ENCODE results near the gene PCP4L1. TPM values are rescaled to one million over a fixed set of nuclear protein-coding genes. Genes with fewer than 3 reads are reported as not detected.

Gene PCP4L1
- total RNA-seq, 2 donors from 2014 or later = 7.6 to 10.1 TPM

DNA sequence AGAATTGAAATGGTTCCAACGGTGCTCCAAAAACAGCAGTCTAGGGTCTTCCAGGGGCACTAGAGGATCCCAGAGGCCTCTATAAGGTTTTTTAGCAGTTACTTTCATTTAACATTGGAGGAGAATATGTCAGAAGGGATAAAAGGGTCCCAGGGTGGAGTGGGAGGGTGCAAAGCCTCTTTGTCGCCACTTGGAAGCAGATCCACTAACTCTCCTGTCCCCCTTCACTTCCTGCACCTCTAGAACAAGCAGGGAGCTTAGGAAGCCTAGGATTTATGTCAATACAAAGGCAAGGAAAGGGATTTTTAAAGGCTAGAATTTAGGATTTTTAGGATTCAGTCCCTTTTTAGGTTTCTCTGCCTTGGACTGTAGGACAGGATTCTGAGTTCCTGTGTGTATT is 8.3 kb downstream of the PCP4L1 start:
- TF ChIP-seq, protein P1, sequence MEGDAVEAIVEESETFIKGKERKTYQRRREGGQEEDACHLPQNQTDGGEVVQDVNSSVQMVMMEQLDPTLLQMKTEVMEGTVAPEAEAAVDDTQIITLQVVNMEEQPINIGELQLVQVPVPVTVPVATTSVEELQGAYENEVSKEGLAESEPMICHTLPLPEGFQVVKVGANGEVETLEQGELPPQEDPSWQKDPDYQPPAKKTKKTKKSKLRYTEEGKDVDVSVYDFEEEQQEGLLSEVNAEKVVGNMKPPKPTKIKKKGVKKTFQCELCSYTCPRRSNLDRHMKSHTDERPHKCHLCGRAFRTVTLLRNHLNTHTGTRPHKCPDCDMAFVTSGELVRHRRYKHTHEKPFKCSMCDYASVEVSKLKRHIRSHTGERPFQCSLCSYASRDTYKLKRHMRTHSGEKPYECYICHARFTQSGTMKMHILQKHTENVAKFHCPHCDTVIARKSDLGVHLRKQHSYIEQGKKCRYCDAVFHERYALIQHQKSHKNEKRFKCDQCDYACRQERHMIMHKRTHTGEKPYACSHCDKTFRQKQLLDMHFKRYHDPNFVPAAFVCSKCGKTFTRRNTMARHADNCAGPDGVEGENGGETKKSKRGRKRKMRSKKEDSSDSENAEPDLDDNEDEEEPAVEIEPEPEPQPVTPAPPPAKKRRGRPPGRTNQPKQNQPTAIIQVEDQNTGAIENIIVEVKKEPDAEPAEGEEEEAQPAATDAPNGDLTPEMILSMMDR (IDR thresholded peaks at IDR 0.05) = no peak
- TF ChIP-seq POLR2AphosphoS5 (IDR thresholded peaks at IDR 0.05) = no peak
- TF ChIP-seq POLR2A (IDR thresholded peaks at IDR 0.05) = no peak
- Histone ChIP-seq H3K36me3 (no peaks in the 10 kb centered on the region), H3K27me3 (replicated peaks; ENCODE audit: insufficient read depth) (no peaks in the 10 kb centered on the region), H3K4me3 (no peak overlapping the region), H3K4me1 (replicated peaks) (no peaks in the 10 kb centered on the region), H3K9me3 (no peaks in the 10 kb centered on the region), H3K27ac (no peak overlapping the region)
- intact Hi-C loops (cut with DNase I) = no loop called here
- 58% methylated on average over 2 of the region's 2 CpGs for WGBS
- no peak for DNase-seq (ENCODE audit: low spot score)

DNA sequence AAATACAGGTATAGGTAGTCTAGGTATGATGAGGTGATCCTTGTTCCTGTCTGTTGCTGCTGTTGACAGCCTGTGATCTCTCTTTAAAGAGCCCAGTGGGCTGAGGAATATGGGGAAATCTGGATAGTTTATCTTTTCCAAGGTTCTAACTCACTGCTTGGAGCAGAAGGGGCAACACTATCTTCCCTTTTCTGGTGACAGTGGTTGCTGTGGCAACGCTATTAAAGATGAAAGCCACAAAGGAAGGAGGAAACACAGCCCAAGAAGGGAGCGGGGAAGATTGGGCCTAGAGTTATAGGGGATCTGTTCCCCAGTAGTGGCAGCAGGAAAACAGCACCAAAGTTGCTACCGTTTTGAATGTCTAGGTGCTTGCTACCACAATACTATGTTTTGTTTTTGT is 8.8 kb downstream of the PCP4L1 start:
- H3K4me3 ChIP-seq = no peak overlapping the region
- H3K9me3 ChIP-seq = no peaks in the 10 kb centered on the region
- no peaks in the 10 kb centered on the region for H3K4me1 ChIP-seq (replicated peaks)
- intact Hi-C loops (cut with DNase I) = no loop called here
- no peaks in the 10 kb centered on the region for H3K36me3 ChIP-seq
- DNase-seq (ENCODE audit: low spot score) = no peak
- 61% methylated on average over 3 of the region's 3 CpGs for WGBS
- no peaks in the 10 kb centered on the region for H3K27me3 ChIP-seq (replicated peaks; ENCODE audit: insufficient read depth)
- H3K27ac ChIP-seq = no peak overlapping the region
- no peak for TF ChIP-seq POLR2AphosphoS5 (IDR thresholded peaks at IDR 0.05)
- TF ChIP-seq, protein P1 (IDR thresholded peaks at IDR 0.05) = no peak
- TF ChIP-seq POLR2A (IDR thresholded peaks at IDR 0.05) = no peak

DNA sequence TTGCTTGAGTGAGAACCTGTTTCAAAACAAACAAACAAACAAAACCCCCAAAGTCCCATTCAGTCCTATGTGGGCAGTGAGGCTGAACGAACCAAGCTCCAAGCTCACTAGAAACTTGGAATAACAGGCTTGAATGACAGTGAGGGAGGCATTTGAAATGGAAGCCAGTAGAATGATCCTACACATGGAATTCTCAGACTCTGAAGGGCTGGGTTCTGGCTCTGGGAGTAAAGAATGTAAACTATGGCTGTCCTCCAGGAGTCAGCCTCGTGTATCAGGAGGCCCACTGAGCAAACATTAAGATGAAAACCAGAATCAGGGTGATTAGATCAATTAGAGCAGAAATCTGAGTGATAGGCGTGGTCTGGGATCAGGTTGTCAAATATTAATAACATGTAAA is 14.9 kb downstream of the PCP4L1 start:
- no peak for TF ChIP-seq POLR2A (IDR thresholded peaks at IDR 0.05)
- no peak for TF ChIP-seq POLR2AphosphoS5 (IDR thresholded peaks at IDR 0.05)
- TF ChIP-seq, protein P1 (IDR thresholded peaks at IDR 0.05) = no peak
- no peak overlapping the region for H3K4me3 ChIP-seq
- no peaks in the 10 kb centered on the region for H3K36me3 ChIP-seq
- H3K4me1 ChIP-seq (replicated peaks) = no peaks in the 10 kb centered on the region
- intact Hi-C loops (cut with DNase I) = no loop called here
- H3K9me3 ChIP-seq = no peaks in the 10 kb centered on the region
- DNase-seq (ENCODE audit: low spot score) = no peak
- no peaks in the 10 kb centered on the region for H3K27me3 ChIP-seq (replicated peaks; ENCODE audit: insufficient read depth)
- no peak overlapping the region for H3K27ac ChIP-seq
- 56% methylated on average over 3 of the region's 3 CpGs for WGBS

DNA sequence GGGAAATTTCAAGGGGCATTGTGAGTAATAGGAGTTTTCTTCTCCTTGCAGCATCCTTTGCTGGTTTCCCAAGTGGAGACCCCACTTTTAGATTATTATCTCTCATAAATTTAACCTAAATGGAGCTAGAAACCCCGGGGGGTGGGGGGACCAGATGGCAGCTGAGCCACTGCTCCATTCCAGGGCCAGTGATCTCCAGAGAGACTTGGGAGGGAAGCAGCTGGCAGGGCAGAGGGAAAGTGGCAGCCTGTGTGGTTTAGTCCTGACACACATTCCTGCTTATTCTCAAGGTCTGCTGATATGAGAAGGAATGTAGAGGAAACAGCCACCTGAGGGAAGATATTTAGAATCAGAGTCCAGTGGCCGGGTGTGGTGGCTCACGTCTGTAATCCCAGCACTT is 16.3 kb downstream of the PCP4L1 start:
- H3K9me3 ChIP-seq = no peaks in the 10 kb centered on the region
- 70% methylated on average over 3 of the region's 3 CpGs for WGBS
- TF ChIP-seq, protein P1 (IDR thresholded peaks at IDR 0.05) = no peak
- TF ChIP-seq POLR2A (IDR thresholded peaks at IDR 0.05) (no peak), POLR2AphosphoS5 (IDR thresholded peaks at IDR 0.05) (no peak)

GRCh38 chr1:161282991-161283390 is 24.4 kb downstream of the PCP4L1 start:
- 96% methylated on average over 1 of the region's 1 CpG for WGBS
- intact Hi-C loops (cut with DNase I) = no loop called here
- no peaks in the 10 kb centered on the region for H3K4me1 ChIP-seq (replicated peaks)
- H3K27ac ChIP-seq = no peak overlapping the region
- no peaks in the 10 kb centered on the region for H3K27me3 ChIP-seq (replicated peaks; ENCODE audit: insufficient read depth)
- no peaks in the 10 kb centered on the region for H3K9me3 ChIP-seq
- H3K4me3 ChIP-seq = no peak overlapping the region
- TF ChIP-seq POLR2A (IDR thresholded peaks at IDR 0.05) = no peak
- TF ChIP-seq POLR2AphosphoS5 (IDR thresholded peaks at IDR 0.05) = no peak
- TF ChIP-seq, protein P1 (IDR thresholded peaks at IDR 0.05) = no peak
- no peak for DNase-seq (ENCODE audit: low spot score)
- H3K36me3 ChIP-seq = no peaks in the 10 kb centered on the region

More for the DNA sequence above, 16.3 kb downstream of the PCP4L1 start:
- H3K36me3 ChIP-seq = no peaks in the 10 kb centered on the region
- no peak overlapping the region for H3K4me3 ChIP-seq
- H3K4me1 ChIP-seq (replicated peaks) = no peaks in the 10 kb centered on the region
- H3K27me3 ChIP-seq (replicated peaks; ENCODE audit: insufficient read depth) = no peaks in the 10 kb centered on the region
- H3K27ac ChIP-seq = no peak overlapping the region
- no peak for DNase-seq (ENCODE audit: low spot score)
- intact Hi-C loops (cut with DNase I) = no loop called here

Measured in prostate gland (tissue), 2 donors.